SK-N-SH (cell line): ENCODE data around the gene CENPE. TPM values are rescaled to one million over a fixed set of nuclear protein-coding genes. Genes with fewer than 3 reads are reported as not detected.

ENCODE experiments used
- CTCF ChIA-PET: fragments of 300-600, 350-600 bp; formaldehyde crosslinking; extraction: SDS; loops from one replicate; lab custom pipeline; 2021; lab: Yijun Ruan, JAX
- POLR2A ChIA-PET: fragments of 350-600 bp; sonication (Branson Sonifier 250); formaldehyde crosslinking; extraction: SDS; loops from one replicate; lab custom pipeline; 2020; ENCODE audit warnings: antibody characterized with exemption, inconsistent platforms; lab: Yijun Ruan, JAX
- DNase-seq: peaks from one replicate; pipeline ENCODE4 v3.0.0; 2012
- H2AFZ ChIP-seq: fragments of 200-600 bp; sonication (generic); 2 replicates; pipeline ENCODE4 v1.8.1; 2016; ENCODE audit warnings: antibody characterized with exemption, mild to moderate bottlenecking, low read depth
- H3F3A ChIP-seq: fragments of 200-600 bp; sonication (generic); replicated peaks from 2 replicates; pipeline ENCODE3; 2016; ENCODE audit warnings: antibody characterized with exemption, mild to moderate bottlenecking; ENCODE audit not compliant: insufficient read depth
- H3K27ac ChIP-seq, 2 experiments: fragments of 200-500 bp in 1 of 2; fragments of 200-600 bp in 1 of 2; sonication (Bioruptor generic) in 1 of 2; sonication (generic), shearing (Covaris generic) in 1 of 2; 2 replicates each; pipeline versions ENCODE4 v1.5.1 to v1.6.1; 2014 to 2016; ENCODE audit warnings: low read depth in 2 of 2, inconsistent platforms in 1 of 2, low read length in 1 of 2, mild to moderate bottlenecking in 1 of 2, mixed read lengths in 1 of 2
- H3K27me3 ChIP-seq: fragments of 200-600 bp; sonication (generic), shearing (Covaris generic); 2 replicates; pipeline ENCODE4 v1.6.1; 2016; ENCODE audit warnings: mixed run types; ENCODE audit not compliant: insufficient read depth
- H3K36me3 ChIP-seq, 2 experiments: fragments of 200-500 bp in 1 of 2; fragments of 200-600 bp in 1 of 2; sonication (Bioruptor generic) in 1 of 2; sonication (generic) in 1 of 2; replicated peaks in 1 of 2; 2 replicates each; pipeline versions ENCODE3 to v1.5.1; 2014 to 2016; ENCODE audit warnings: low read length in 1 of 2, mild to moderate bottlenecking in 1 of 2; ENCODE audit not compliant: insufficient read depth in 2 of 2, control insufficient read depth in 1 of 2
- H3K4me1 ChIP-seq, 2 experiments: fragments of 200-500 bp in 1 of 2; fragments of 200-600 bp in 1 of 2; sonication (Bioruptor generic) in 1 of 2; sonication (generic), shearing (Covaris generic) in 1 of 2; 2 replicates each; pipeline versions ENCODE4 v1.5.1 to v1.6.1; 2014 to 2016; ENCODE audit warnings: low read depth in 1 of 2, low read length in 1 of 2, mixed run types in 1 of 2; ENCODE audit not compliant: insufficient read depth in 2 of 2, control insufficient read depth in 1 of 2
- H3K4me2 ChIP-seq: fragments of 200-600 bp; sonication (generic), shearing (Covaris generic); 2 replicates; pipeline ENCODE4 v1.6.1; 2017; ENCODE audit warnings: mixed run types
- H3K4me3 ChIP-seq, 2 experiments: fragments of 200-500 bp in 1 of 2; fragments of 200-600 bp in 1 of 2; sonication (Bioruptor generic) in 1 of 2; sonication (generic), shearing (Covaris generic) in 1 of 2; 2 replicates each; pipeline versions ENCODE4 v1.5.1 to v1.8.1; 2014 to 2016; ENCODE audit warnings: low read depth in 2 of 2, inconsistent platforms in 1 of 2, low read length in 1 of 2, mild to moderate bottlenecking in 1 of 2, mixed read lengths in 1 of 2, moderate library complexity in 1 of 2
- H3K79me2 ChIP-seq: fragments of 200-600 bp; sonication (generic); 2 replicates; pipeline ENCODE4 v1.8.1; 2017; ENCODE audit warnings: mild to moderate bottlenecking; ENCODE audit not compliant: insufficient read depth
- H3K9ac ChIP-seq: fragments of 200-600 bp; sonication (generic); 2 replicates; pipeline ENCODE4 v1.6.1; 2017; ENCODE audit warnings: mixed run types
- H3K9me2 ChIP-seq: fragments of 200-600 bp; sonication (generic); 2 replicates; pipeline ENCODE4 v1.6.1; 2017; ENCODE audit warnings: mixed run types
- H3K9me3 ChIP-seq: fragments of 200-600 bp; sonication (generic); 2 replicates; pipeline ENCODE4 v1.6.1; 2017; ENCODE audit warnings: mixed run types, mild to moderate bottlenecking, moderate library complexity
- H4K20me1 ChIP-seq: fragments of 200-600 bp; sonication (generic); 2 replicates; pipeline ENCODE4 v1.6.1; 2017; ENCODE audit warnings: mild to moderate bottlenecking, mixed run types; ENCODE audit not compliant: insufficient read depth
- PBX3 ChIP-seq: IDR thresholded peaks from 2 replicates; pipeline ENCODE4; 2012
- POLR2AphosphoS5 ChIP-seq: IDR thresholded peaks from 2 replicates; pipeline ENCODE4 v1.6.1; 2012; ENCODE audit warnings: low read depth, low read length
- REST ChIP-seq: IDR thresholded peaks from 2 replicates; pipeline ENCODE4 v1.6.1; 2012; ENCODE audit warnings: mild to moderate bottlenecking, low read depth, low read length, moderate library complexity
- SIN3A ChIP-seq: IDR thresholded peaks from 2 replicates; pipeline ENCODE4 v1.6.1; 2012; ENCODE audit warnings: low read depth, mild to moderate bottlenecking, low read length, moderate library complexity, borderline replicate concordance
- TCF12 ChIP-seq: IDR thresholded peaks from 2 replicates; pipeline ENCODE4 v1.4.0; 2012
- WGBS: methylation state at CpG from one replicate; pipeline ENCODE4 v1.1.6; 2017; ENCODE audit warnings: low lambda C conversion rate; 5-methylcytosine and 5-hydroxymethylcytosine counted together
- polyA plus RNA-seq, 3 experiments: library from polyadenylated mRNA; depleted of rRNA; stranded (reverse); fragments of >200 nt; gene quantifications; 2 replicates each; pipeline ENCODE4 v1.2.3, GENCODE V29; 2012

Gene CENPE
- polyA plus RNA-seq, 1 of the 3 experiments (the other 2 are of a cell fraction): 1.7 TPM

- TF ChIP-seq REST: no peak
- TF ChIP-seq TCF12: no peak
- no peak for TF ChIP-seq SIN3A
- no peak for TF ChIP-seq PBX3
Measured at GRCh38 chr4:103098341-103098740, 99.8 kb downstream of the CENPE start (continued).

GRCh38 chr4:103097112-103097511 lies 101.0 kb downstream of the CENPE start:
- H3K36me3 ChIP-seq: peaks cover 9 to 16% of the 10 kb centered on the region in 2 experiments
- H3K79me2 ChIP-seq: peaks cover 10% of the 10 kb centered on the region; the same call in 1 of the 2 replicates
- no peaks in the 10 kb centered on the region for H3K27me3 ChIP-seq
- no peak overlapping the region for H3K4me2 ChIP-seq
- no peak overlapping the region for H2AFZ ChIP-seq
- H3K9me2 ChIP-seq: no peaks in the 10 kb centered on the region
- 97% methylated on average over 2 of the region's 2 CpGs for WGBS
- H3K4me3 ChIP-seq: no peak overlapping the region
- no peaks in the 10 kb centered on the region for H3K9me3 ChIP-seq
- H3K4me1 ChIP-seq: peaks cover 7 to 8% of the 10 kb centered on the region in 2 experiments; a peak in 3 of 4 replicates
- no peaks in the 10 kb centered on the region for H4K20me1 ChIP-seq
- ChIA-PET POLR2A (no interaction called here), CTCF (interaction anchor here (1.6 kb wide), 1 partner anchor 15 kb away, joined by 8 read pairs; no protein-coding TSS in a partner anchor)
- TF ChIP-seq REST: no peak
- TF ChIP-seq POLR2AphosphoS5: no peak
- H3K27ac ChIP-seq: no peak overlapping the region
- DNase-seq: no peak
- H3K9ac ChIP-seq: no peak overlapping the region
- peaks cover 3% of the 10 kb centered on the region for H3F3A ChIP-seq
